ENCODE results near the gene MEMO1. TPM values are rescaled to one million over a fixed set of nuclear protein-coding genes. Genes with fewer than 3 reads are reported as not detected.
"Not testable (repeated sequence)": the region's sequence is repeated elsewhere in the genome, so short reads cannot be mapped to it uniquely, and the experiment has no call there.

Gene MEMO1
- total and polyA plus RNA-seq, 4 donors: 30.7 to 38.5 (median 32.2) TPM

DNA sequence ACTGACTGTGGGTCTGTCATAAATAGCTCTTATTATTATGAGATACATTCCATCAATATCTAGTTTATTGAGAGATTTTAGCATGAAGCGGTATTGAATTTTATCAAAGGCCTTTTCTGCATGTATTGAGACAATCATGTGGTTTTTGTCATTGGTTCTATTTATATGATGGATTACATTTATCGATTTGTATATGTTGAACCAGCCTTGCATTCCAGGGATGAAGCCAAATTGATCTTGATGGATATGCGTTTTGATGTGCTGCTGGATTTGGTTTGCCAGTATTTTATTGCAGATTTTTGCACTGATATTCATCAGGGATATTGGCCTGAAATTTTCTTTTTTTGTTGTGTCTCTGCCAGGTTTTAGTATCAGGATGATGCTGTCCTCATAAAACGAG, 113.5 kb downstream of the MEMO1 start:
- WGBS, 2 donors: 98% methylated on average over 4 of the region's 4 CpGs
- H3K9ac ChIP-seq (ENCODE audit: insufficient read depth in 1 of 2, low read length in 2 of 2); H3K27me3 ChIP-seq (ENCODE audit: control insufficient read depth in 3 of 3, insufficient read depth in 3 of 3, low read length in 2 of 3); H3K9me3 ChIP-seq (ENCODE audit: control insufficient read depth in 4 of 4, insufficient read depth in 3 of 4, low read length in 3 of 4); DNase-seq; H3K4me3 ChIP-seq; ATAC-seq (ENCODE audit: insufficient read depth, low FRiP score); H3K4me1 ChIP-seq (ENCODE audit: control insufficient read depth in 5 of 5, insufficient read depth in 5 of 5, low read length in 5 of 5); H3K27ac ChIP-seq (ENCODE audit: low read depth in 1 of 2, low read length in 1 of 2): not testable (repeated sequence)
- peaks cover 0 to 15% (median 9%) of the 10 kb centered on the region in 4 donors for H3K36me3 ChIP-seq (ENCODE audit: control insufficient read depth in 4 of 4, insufficient read depth in 4 of 4, low read length in 4 of 4)

DNA sequence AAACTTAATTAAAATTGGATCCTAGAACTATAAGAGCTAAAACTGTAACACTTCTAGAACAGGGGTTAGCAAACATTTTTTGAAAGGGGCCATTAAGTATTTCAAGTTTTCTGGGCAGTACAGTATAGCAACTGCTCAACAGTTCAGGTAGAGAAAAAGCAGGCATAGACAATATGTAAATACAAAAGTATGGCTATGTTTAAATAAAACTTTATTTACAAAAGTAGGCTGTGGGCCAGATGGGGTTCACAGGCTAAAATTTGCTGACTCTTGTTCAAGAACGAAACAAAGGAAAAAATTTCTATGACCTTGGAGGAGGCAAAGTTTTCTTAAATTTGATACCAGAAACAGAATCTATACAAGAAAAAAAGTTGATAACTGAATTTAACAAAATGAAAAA, 114.5 kb downstream of the MEMO1 start:
- Histone ChIP-seq H3K4me3 (no peak overlapping the region), H3K9ac (ENCODE audit: insufficient read depth in 1 of 2, low read length in 2 of 2) (no peak overlapping the region), H3K36me3 (ENCODE audit: control insufficient read depth in 4 of 4, insufficient read depth in 4 of 4, low read length in 4 of 4) (peaks cover 0 to 15% (median 4%) of the 10 kb centered on the region in 4 donors), H3K27me3 (ENCODE audit: control insufficient read depth in 3 of 3, insufficient read depth in 3 of 3, low read length in 2 of 3) (no peaks in the 10 kb centered on the region), H3K4me1 (ENCODE audit: control insufficient read depth in 5 of 5, insufficient read depth in 5 of 5, low read length in 5 of 5) (peaks cover 0 to 2% (median 0%) of the 10 kb centered on the region in 5 donors), H3K27ac (ENCODE audit: low read depth in 1 of 2, low read length in 1 of 2) (no peak overlapping the region), H3K9me3 (ENCODE audit: control insufficient read depth in 4 of 4, insufficient read depth in 3 of 4, low read length in 3 of 4) (peaks cover 0 to 3% (median 0%) of the 10 kb centered on the region in 4 donors)
- DNase-seq (no peak), ATAC-seq (ENCODE audit: insufficient read depth, low FRiP score) (no peak)
- TF ChIP-seq, protein P1, sequence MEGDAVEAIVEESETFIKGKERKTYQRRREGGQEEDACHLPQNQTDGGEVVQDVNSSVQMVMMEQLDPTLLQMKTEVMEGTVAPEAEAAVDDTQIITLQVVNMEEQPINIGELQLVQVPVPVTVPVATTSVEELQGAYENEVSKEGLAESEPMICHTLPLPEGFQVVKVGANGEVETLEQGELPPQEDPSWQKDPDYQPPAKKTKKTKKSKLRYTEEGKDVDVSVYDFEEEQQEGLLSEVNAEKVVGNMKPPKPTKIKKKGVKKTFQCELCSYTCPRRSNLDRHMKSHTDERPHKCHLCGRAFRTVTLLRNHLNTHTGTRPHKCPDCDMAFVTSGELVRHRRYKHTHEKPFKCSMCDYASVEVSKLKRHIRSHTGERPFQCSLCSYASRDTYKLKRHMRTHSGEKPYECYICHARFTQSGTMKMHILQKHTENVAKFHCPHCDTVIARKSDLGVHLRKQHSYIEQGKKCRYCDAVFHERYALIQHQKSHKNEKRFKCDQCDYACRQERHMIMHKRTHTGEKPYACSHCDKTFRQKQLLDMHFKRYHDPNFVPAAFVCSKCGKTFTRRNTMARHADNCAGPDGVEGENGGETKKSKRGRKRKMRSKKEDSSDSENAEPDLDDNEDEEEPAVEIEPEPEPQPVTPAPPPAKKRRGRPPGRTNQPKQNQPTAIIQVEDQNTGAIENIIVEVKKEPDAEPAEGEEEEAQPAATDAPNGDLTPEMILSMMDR (IDR thresholded peaks at IDR 0.05; ENCODE audit: control extremely low read depth, extremely low read depth): no peak
- 94 to 100% methylated on average over 1 of the region's 1 CpG for WGBS, 2 donors

DNA sequence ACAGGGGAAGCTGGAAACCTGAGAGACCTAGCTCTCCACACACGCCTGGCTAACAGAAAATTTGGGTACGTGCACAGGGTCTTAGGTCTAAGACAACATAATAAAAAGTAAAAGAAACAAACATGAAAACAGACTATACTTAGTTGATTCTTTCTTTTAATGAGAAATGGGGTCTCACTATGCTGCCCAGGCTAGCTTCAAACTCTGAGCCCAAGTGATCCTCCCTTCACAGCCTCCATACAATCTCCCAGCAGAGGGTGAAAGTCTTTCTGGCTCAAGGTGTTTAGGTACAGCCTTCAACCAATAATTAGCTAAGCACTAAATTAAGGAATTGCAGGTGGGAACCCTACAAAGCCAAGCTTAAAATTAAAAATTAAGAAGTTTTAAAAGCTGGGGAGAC, 116.2 kb downstream of the MEMO1 start:
- no peak for DNase-seq
- TF ChIP-seq, protein P1 (IDR thresholded peaks at IDR 0.05; ENCODE audit: control extremely low read depth, extremely low read depth): no peak
- WGBS, 2 donors: 97% methylated on average over 2 of the region's 2 CpGs

DNA sequence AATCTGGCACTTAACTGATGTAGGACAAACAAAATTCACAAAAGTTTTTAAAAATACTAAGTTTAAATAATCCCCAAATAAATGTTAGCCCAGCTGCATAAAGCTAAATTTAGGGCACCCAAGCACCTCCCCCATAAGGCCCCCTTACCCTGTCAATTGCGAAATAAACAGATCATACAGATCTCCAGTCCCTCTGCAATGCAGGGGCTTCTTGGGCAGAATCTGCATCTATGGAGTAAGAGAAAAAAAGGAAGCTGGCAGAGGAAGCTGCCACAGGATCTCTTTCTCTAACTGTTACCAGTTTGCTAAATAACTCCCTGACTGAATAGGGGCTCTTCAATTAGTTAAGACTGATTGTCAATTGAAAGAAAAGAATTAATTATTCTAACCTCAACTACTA, 117.7 kb downstream of the MEMO1 start:
- Histone ChIP-seq H3K4me1 (ENCODE audit: control insufficient read depth in 5 of 5, insufficient read depth in 5 of 5, low read length in 5 of 5) (peaks cover 0 to 11% (median 0%) of the 10 kb centered on the region in 5 donors), H3K36me3 (ENCODE audit: control insufficient read depth in 4 of 4, insufficient read depth in 4 of 4, low read length in 4 of 4) (peaks cover 1 to 10% (median 5%) of the 10 kb centered on the region in 4 donors), H3K27me3 (ENCODE audit: control insufficient read depth in 3 of 3, insufficient read depth in 3 of 3, low read length in 2 of 3) (no peaks in the 10 kb centered on the region), H3K27ac (ENCODE audit: low read depth in 1 of 2, low read length in 1 of 2) (no peak overlapping the region), H3K4me3 (no peak overlapping the region), H3K9me3 (ENCODE audit: control insufficient read depth in 4 of 4, insufficient read depth in 3 of 4, low read length in 3 of 4) (peaks cover 0 to 3% (median 0%) of the 10 kb centered on the region in 4 donors), H3K9ac (ENCODE audit: insufficient read depth in 1 of 2, low read length in 2 of 2) (no peak overlapping the region)
- 45 to 83% methylated on average over 1 of the region's 1 CpG for WGBS, 2 donors
- TF ChIP-seq, protein P1 (IDR thresholded peaks at IDR 0.05; ENCODE audit: control extremely low read depth, extremely low read depth): no peak
- DNase-seq: no peak
- ATAC-seq (ENCODE audit: insufficient read depth, low FRiP score): no peak

More for the DNA sequence above, 116.2 kb downstream of the MEMO1 start:
- H3K4me1 ChIP-seq (ENCODE audit: control insufficient read depth in 5 of 5, insufficient read depth in 5 of 5, low read length in 5 of 5): peaks cover 0 to 2% (median 0%) of the 10 kb centered on the region in 5 donors
- H3K4me3 ChIP-seq: no peak overlapping the region
- no peak for ATAC-seq (ENCODE audit: insufficient read depth, low FRiP score)
- H3K36me3 ChIP-seq (ENCODE audit: control insufficient read depth in 4 of 4, insufficient read depth in 4 of 4, low read length in 4 of 4): peaks cover 1 to 15% (median 6%) of the 10 kb centered on the region in 4 donors
- no peak overlapping the region for H3K9ac ChIP-seq (ENCODE audit: insufficient read depth in 1 of 2, low read length in 2 of 2)
- H3K9me3 ChIP-seq (ENCODE audit: control insufficient read depth in 4 of 4, insufficient read depth in 3 of 4, low read length in 3 of 4): peaks cover 0 to 3% (median 0%) of the 10 kb centered on the region in 4 donors
- no peak overlapping the region for H3K27ac ChIP-seq (ENCODE audit: low read depth in 1 of 2, low read length in 1 of 2)
- H3K27me3 ChIP-seq (ENCODE audit: control insufficient read depth in 3 of 3, insufficient read depth in 3 of 3, low read length in 2 of 3): no peaks in the 10 kb centered on the region
